Activated effector memory CD4-positive, alpha-beta T cell treated with Interleukin-2 at 50 U/mL for 16 hours (primary cell): ENCODE measurements around the gene TMEM239.
A peak's percentile ranks its signal among the peaks of the same experiment; 100 is the strongest.
"Not testable (repeated sequence)": the region's sequence is repeated elsewhere in the genome, so short reads cannot be mapped to it uniquely, and the experiment has no call there.

Source experiments
- DNase-seq: peaks from one replicate; pipeline ENCODE4 v3.0.0-alpha.2; 2020

Gene TMEM239

GRCh38 chr20:2820896-2821869 lies 5.0 kb downstream of the TMEM239 start:
- DNase-seq = no peak

DNA sequence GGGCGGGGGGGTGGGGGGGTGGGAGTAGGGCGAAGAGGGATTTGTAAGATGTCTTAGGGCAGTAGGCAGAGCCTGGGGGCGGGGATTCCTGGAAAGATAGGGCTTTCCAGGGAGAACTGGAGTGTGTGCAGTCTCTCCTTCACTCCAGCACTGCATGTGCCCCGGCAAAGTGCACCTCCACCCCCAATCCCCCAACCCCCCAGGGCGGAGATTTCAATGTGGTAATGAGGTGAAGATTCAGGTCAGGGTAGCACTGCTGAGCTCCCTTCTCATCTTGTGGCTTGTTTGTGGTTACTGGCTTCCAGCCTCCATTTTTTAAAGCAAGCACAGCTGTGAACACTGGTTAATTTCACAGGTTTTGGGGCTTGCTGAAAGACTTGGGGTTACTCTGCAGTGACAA lies 5.9 kb downstream of the TMEM239 start:
- DNase-seq = peak; percentile 28

DNA sequence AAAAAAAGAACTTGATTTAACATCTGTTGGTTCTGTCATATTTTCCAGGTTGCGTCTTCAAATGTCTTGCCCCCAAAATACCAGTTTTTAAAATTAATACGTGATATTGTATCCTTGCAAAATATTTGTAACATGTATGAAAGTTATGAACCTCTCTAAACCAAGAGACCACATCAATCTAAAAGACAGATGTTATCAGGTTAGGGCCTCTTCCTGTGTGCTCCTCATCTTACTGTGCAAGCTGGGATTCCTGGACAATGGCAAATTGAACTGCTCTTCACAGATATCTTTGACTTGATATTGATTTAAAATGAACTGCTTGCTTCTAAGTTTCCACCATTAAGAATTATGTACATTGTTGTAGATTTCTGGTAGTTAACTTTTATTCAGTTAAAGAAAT lies 9.6 kb downstream of the TMEM239 start:
- no peak for DNase-seq

DNA sequence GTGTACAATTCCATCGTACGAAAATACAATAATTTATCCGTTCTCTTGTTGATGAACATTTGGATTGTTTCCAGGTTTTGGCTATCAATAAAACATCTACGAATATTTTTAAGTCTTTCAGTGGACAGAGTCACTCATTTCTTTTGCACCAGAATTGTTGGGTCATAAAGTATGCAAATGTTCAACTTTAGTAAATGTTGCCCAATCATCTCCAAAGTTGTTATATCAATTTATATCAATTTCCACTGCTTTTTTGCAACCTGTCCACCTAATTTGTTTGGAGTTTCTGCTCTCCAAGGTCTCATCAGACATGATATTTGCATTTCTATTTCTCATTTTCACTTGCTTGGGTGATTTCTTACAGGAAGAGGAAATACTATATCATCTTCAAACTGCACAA lies 10.5 kb downstream of the TMEM239 start:
- DNase-seq = no peak

DNA sequence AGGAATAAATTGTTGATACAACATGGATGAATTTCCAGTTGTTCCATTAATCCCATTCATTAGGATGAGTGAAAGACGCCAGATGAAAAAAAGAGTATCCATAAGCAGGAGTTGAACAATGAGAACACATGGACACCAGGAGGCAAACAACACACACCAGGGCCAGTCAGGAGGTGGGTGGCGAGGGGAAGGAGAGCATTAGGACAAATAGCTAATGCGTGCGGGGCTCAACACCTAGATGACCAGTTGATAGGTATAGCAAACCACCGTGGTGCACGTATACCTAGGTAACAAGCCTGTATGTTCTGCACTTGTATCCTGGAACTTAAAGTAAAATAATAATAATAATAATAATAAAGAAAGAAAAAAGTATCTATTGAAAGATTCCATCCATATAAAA lies 13.2 kb downstream of the TMEM239 start:
- DNase-seq = no peak

GRCh38 chr20:2831206-2831605 lies 15.0 kb downstream of the TMEM239 start:
- DNase-seq = not testable (repeated sequence)

- DNase-seq = no peak
Measured at GRCh38 chr20:2833761-2834160, 17.6 kb downstream of the TMEM239 start.

DNA sequence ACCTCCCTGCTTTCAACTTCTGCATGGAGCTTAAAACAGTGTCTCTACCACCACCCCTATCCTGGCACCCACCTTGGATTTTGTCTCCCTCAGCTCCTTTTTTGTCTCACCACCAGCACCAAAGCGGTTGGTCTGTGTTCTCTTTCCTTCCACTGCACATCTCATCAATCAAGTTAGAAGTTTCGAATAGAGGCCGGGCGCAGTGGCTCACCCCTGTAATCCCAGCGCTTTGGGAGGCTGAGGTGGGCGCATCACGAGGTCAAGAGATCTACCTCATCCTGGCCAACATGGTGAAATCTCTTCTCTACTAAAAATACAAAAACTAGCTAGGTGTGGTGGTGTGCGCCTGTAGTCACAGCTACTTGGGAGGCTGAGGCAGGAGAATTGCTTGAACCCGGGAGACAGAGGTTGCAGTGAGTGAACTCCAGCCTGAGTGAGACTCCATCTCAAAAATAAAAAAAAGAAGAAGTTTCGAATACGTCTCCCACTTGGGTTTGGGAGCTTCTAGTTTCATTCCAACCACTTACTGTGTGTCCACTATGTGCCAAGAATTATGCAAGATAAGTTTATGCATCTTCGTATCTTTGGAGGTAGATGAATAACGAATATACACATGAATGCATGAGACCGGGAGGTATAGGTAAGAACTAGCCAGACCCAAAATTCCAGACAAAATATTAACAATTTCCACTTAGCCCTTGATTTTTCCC lies 18.4 kb downstream of the TMEM239 start:
- DNase-seq = no peak

- no peak for DNase-seq
Measured at GRCh38 chr20:2835331-2835796, 19.2 kb downstream of the TMEM239 start.

DNA sequence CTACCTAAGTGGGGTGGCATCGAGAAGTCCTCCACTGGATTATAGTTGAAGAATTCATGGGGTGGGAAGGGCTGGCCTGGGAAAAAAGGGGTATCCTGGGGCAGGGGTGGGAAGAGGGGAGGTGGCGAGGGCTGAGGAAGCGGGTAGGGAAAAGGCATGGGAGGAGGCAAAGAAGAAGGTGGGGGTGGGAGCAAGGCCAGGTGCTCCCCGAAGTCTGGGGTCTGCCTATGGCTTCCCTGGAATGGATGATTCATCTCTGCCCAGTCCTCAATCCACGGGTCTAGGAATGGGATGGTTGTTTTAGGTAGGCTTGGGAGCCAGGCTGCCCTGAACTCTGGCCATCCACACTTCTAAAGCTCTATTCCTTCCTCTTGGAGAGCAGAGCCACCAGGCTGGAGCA lies 19.9 kb downstream of the TMEM239 start:
- DNase-seq = no peak

GRCh38 chr20:2837221-2837960 lies 21.2 kb downstream of the TMEM239 start:
- no peak for DNase-seq

GRCh38 chr20:2838170-2838797 lies 22.1 kb downstream of the TMEM239 start:
- no peak for DNase-seq

DNA sequence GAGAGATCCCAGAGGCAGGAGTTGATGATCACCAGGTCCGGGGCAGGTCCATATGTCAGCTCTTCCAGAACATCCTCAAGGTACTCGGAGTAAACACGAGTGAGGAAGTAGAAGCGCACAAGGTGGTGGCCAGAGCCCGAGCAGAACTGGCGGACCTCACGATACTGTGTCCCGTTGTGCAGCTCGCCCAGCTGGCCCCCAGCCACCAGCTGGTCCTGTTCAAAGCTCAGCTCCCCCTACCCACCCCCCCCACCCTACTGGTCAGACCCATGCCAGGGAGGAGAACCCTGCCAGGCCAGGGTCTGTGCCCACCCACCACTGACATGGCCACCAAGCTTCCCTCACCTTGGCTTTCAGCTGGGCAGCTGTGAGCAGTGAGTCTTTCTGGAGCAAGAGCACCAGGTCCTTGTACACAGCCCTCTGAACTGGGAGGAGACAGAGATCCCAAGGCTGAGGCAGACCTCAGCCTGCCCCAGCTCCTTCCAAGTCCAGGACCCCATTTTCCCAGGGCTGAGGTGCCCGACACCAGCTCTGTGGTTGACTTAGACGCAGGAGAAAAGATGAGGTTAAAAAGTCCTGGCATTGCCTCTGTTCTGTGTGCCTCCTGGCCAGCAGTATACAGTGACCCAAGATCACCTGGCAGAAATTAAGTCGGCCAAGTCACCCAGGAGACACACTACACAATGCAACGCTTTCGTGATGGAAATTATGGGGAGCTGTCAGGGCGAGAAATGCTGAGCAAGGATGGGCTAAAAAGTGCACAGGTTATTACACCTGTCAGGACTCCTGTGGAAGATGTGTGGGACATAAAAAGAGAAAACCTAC lies 22.9 kb downstream of the TMEM239 start:
- DNase-seq = no peak

- no peak for DNase-seq
Measured at GRCh38 chr20:2839732-2840137, 23.6 kb downstream of the TMEM239 start.

GRCh38 chr20:2840138-2840966 lies 24.2 kb downstream of the TMEM239 start, which contains the start of the genes PCED1A and VPS16:
Gene PCED1A (minus strand): TSS chr20:2840655. CDS start chr20:2839912, 743 bp downstream.
Gene VPS16 (plus strand): TSS chr20:2840745. CDS start chr20:2840775, 30 bp downstream.
- peak; percentile 85 for DNase-seq

- no peak for DNase-seq
Measured at GRCh38 chr20:2840967-2841531, 24.9 kb downstream of the TMEM239 start.

GRCh38 chr20:2845607-2846006 lies 29.4 kb downstream of the TMEM239 start:
- DNase-seq = no peak

- no peak for DNase-seq
Measured at GRCh38 chr20:2846698-2847097, 30.5 kb downstream of the TMEM239 start.

DNA sequence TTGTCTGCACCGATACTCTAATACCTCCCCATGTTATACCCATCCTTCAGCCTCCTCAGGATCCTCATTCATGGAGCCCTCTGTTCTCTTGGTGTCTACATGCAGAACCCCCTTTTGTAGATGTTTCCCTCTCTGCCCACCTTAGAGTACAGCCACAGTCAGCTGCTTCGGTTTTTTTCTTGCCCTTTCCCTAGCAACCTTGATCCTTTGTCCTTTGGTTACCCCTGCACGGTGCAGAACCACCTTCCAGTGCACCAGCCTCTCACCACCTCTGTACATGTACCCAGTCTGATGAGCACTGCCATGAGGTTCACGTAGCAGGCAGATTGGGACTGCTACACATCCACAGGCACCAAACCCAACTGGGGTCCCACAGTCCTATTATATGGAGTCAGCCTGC lies 31.6 kb downstream of the TMEM239 start:
- no peak for DNase-seq

- DNase-seq = no peak
Measured at GRCh38 chr20:2849529-2849928, 33.4 kb downstream of the TMEM239 start.
